ENCODE results near the gene CACNA2D4.

Gene CACNA2D4

GRCh38 chr12:1838994-1839365 lies 79.5 kb downstream of the CACNA2D4 start:
- no peak for TF ChIP-seq CTCF (conservative IDR thresholded peaks at IDR 0.05; ENCODE audit: control insufficient read depth, insufficient read depth, low read depth, low read length)
- DNase-seq (ENCODE audit: low read depth), result no peak

GRCh38 chr12:1838205-1838993 lies 80.1 kb downstream of the CACNA2D4 start:
- no peak for TF ChIP-seq CTCF (conservative IDR thresholded peaks at IDR 0.05; ENCODE audit: control insufficient read depth, insufficient read depth, low read depth, low read length)
- H3K4me3 ChIP-seq (ENCODE audit: control insufficient read depth, low read depth, low read length), result no peak overlapping the region
- no peak for DNase-seq (ENCODE audit: low read depth)

More at GRCh38 chr12:1838994-1839365, 79.5 kb downstream of the CACNA2D4 start:
- no peak overlapping the region for H3K4me3 ChIP-seq (ENCODE audit: control insufficient read depth, low read depth, low read length)

GRCh38 chr12:1837541-1838204 lies 80.8 kb downstream of the CACNA2D4 start:
- H3K4me3 ChIP-seq (ENCODE audit: control insufficient read depth, low read depth, low read length), result no peak overlapping the region
- no peak for DNase-seq (ENCODE audit: low read depth)
- no peak for TF ChIP-seq CTCF (conservative IDR thresholded peaks at IDR 0.05; ENCODE audit: control insufficient read depth, insufficient read depth, low read depth, low read length)

GRCh38 chr12:1836854-1837421 lies 81.5 kb downstream of the CACNA2D4 start:
- no peak overlapping the region for H3K4me3 ChIP-seq (ENCODE audit: control insufficient read depth, low read depth, low read length)
- no peak for DNase-seq (ENCODE audit: low read depth)
- TF ChIP-seq CTCF (conservative IDR thresholded peaks at IDR 0.05; ENCODE audit: control insufficient read depth, insufficient read depth, low read depth, low read length), result no peak

- DNase-seq (ENCODE audit: low read depth), result no peak
- no peak for TF ChIP-seq CTCF (conservative IDR thresholded peaks at IDR 0.05; ENCODE audit: control insufficient read depth, insufficient read depth, low read depth, low read length)
- H3K4me3 ChIP-seq (ENCODE audit: control insufficient read depth, low read depth, low read length), result no peak overlapping the region
Measured at GRCh38 chr12:1836241-1836803, 82.1 kb downstream of the CACNA2D4 start.

GRCh38 chr12:1835211-1836131 lies 83.0 kb downstream of the CACNA2D4 start:
- no peak for DNase-seq (ENCODE audit: low read depth)
- no peak for TF ChIP-seq CTCF (conservative IDR thresholded peaks at IDR 0.05; ENCODE audit: control insufficient read depth, insufficient read depth, low read depth, low read length)
- no peak overlapping the region for H3K4me3 ChIP-seq (ENCODE audit: control insufficient read depth, low read depth, low read length)
